GM19193 (cell line): Measurements from ENCODE around the gene COX6A1.

Experiments
- POLR2A ChIP-seq: IDR thresholded peaks from 4 replicates; pipeline ENCODE4 v1.6.1; 2011; ENCODE audit not compliant: insufficient read depth, insufficient read length; ENCODE audit errors: extremely low read depth

Gene COX6A1

GRCh38 chr12:120447992-120448391 lies 10.1 kb downstream of the COX6A1 start:
- TF ChIP-seq POLR2A, result no peak

GRCh38 chr12:120453060-120453750 lies 15.3 kb downstream of the COX6A1 start:
- TF ChIP-seq POLR2A, result no peak

GRCh38 chr12:120453977-120454376 lies 16.1 kb downstream of the COX6A1 start:
- TF ChIP-seq POLR2A, result no peak

GRCh38 chr12:120455302-120455701 lies 17.4 kb downstream of the COX6A1 start:
- TF ChIP-seq POLR2A, result no peak

- TF ChIP-seq POLR2A, result no peak
Measured at GRCh38 chr12:120457133-120457532, 19.2 kb downstream of the COX6A1 start.

GRCh38 chr12:120460157-120460556 lies 22.2 kb downstream of the COX6A1 start:
- no peak for TF ChIP-seq POLR2A

GRCh38 chr12:120462099-120462640 lies 24.3 kb downstream of the COX6A1 start:
- no peak for TF ChIP-seq POLR2A

- peak; percentile 25 for TF ChIP-seq POLR2A
Measured at GRCh38 chr12:120463712-120464111, 25.8 kb downstream of the COX6A1 start.

- no peak for TF ChIP-seq POLR2A
Measured at GRCh38 chr12:120465756-120466155, 27.8 kb downstream of the COX6A1 start.

- TF ChIP-seq POLR2A, result no peak
Measured at GRCh38 chr12:120466560-120467315, 28.8 kb downstream of the COX6A1 start.

- no peak for TF ChIP-seq POLR2A
Measured at GRCh38 chr12:120467439-120467838, 29.5 kb downstream of the COX6A1 start.

- TF ChIP-seq POLR2A, result no peak
Measured at GRCh38 chr12:120468325-120468820, 30.5 kb downstream of the COX6A1 start.

GRCh38 chr12:120468821-120469449 lies 31.0 kb downstream of the COX6A1 start:
- no peak for TF ChIP-seq POLR2A

GRCh38 chr12:120469450-120470149 lies 31.7 kb downstream of the COX6A1 start, which contains the start of gene SRSF9:
SRSF9 (minus strand) TSS chr12:120469748; CDS start chr12:120469609, 139 bp downstream.
- TF ChIP-seq POLR2A, result peak; percentile 94
